ENCODE results near the gene TMEM184A. TPM values are rescaled to one million over a fixed set of nuclear protein-coding genes. Genes with fewer than 3 reads are reported as not detected.

Gene TMEM184A
- total RNA-seq, 2 donors from 2014 or later = 0.28 TPM; not detected in 1

DNA sequence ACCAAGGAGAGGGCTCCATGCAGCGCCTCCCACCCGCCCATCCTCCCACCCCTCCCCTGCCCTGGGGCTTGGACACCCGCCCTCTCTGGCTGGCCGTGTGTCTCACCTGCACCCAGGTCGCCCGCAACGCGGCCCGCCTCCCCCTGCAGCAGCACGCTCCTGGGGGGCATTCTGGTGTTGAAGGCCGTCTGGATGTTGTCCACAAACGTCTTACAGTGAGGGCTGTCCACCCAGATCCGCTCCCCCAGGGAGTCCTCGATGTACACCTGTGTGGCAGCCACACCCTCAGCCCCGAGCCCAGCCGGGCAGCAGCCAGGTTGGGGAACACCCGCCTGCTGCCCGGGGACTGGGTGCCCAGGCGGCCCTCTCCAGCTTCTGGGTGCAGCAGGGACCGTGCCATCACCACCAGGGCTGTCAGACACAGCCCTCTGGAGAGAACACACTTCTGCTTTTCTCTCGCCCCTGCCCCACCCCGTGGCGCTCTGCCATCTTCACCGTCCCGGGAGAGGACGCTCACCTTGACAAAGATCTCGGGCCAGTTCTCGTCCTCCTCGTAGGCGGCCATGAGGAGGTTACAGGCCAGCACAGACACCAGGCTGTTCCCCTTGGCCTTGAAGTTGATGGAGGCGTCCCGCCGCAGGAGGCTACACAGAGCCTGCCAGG, 56.5 kb downstream of the TMEM184A start:
- DNase-seq (ENCODE audit: low spot score) = no peak
- peaks cover 69% of the 10 kb centered on the region for H3K36me3 ChIP-seq
- TF ChIP-seq, protein P1, sequence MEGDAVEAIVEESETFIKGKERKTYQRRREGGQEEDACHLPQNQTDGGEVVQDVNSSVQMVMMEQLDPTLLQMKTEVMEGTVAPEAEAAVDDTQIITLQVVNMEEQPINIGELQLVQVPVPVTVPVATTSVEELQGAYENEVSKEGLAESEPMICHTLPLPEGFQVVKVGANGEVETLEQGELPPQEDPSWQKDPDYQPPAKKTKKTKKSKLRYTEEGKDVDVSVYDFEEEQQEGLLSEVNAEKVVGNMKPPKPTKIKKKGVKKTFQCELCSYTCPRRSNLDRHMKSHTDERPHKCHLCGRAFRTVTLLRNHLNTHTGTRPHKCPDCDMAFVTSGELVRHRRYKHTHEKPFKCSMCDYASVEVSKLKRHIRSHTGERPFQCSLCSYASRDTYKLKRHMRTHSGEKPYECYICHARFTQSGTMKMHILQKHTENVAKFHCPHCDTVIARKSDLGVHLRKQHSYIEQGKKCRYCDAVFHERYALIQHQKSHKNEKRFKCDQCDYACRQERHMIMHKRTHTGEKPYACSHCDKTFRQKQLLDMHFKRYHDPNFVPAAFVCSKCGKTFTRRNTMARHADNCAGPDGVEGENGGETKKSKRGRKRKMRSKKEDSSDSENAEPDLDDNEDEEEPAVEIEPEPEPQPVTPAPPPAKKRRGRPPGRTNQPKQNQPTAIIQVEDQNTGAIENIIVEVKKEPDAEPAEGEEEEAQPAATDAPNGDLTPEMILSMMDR (IDR thresholded peaks at IDR 0.05) = no peak
- no peak overlapping the region for H3K27ac ChIP-seq
- no peaks in the 10 kb centered on the region for H3K9me3 ChIP-seq
- peaks cover 0 to 21% of the 10 kb centered on the region in 2 donors for H3K4me1 ChIP-seq
- no peaks in the 10 kb centered on the region for H3K27me3 ChIP-seq
- no peak overlapping the region for H3K4me3 ChIP-seq

GRCh38 chr7:1498370-1499305, 57.4 kb downstream of the TMEM184A start:
- Histone ChIP-seq H3K27me3 (no peaks in the 10 kb centered on the region), H3K4me1 (peaks cover 0 to 19% of the 10 kb centered on the region in 2 donors), H3K27ac (no peak overlapping the region), H3K9me3 (no peaks in the 10 kb centered on the region), H3K4me3 (no peak overlapping the region), H3K36me3 (peaks cover 77% of the 10 kb centered on the region)
- DNase-seq (ENCODE audit: low spot score) = no peak
- TF ChIP-seq, protein P1 (IDR thresholded peaks at IDR 0.05) = no peak

- H3K36me3 ChIP-seq = peaks cover 80% of the 10 kb centered on the region
- DNase-seq (ENCODE audit: low spot score) = no peak
- no peak overlapping the region for H3K4me3 ChIP-seq
- TF ChIP-seq, protein P1 (IDR thresholded peaks at IDR 0.05) = no peak
- no peak overlapping the region for H3K27ac ChIP-seq
- H3K9me3 ChIP-seq = no peaks in the 10 kb centered on the region
- no peaks in the 10 kb centered on the region for H3K27me3 ChIP-seq
- H3K4me1 ChIP-seq = peaks cover 0 to 7% of the 10 kb centered on the region in 2 donors
Measured at GRCh38 chr7:1497293-1497927, 58.6 kb downstream of the TMEM184A start.

GRCh38 chr7:1496531-1497292, 59.3 kb downstream of the TMEM184A start:
- Histone ChIP-seq H3K4me3 (no peak overlapping the region), H3K36me3 (peaks cover 79% of the 10 kb centered on the region), H3K27ac (no peak overlapping the region), H3K27me3 (no peaks in the 10 kb centered on the region), H3K4me1 (peaks cover 0 to under 1% of the 10 kb centered on the region in 2 donors), H3K9me3 (no peaks in the 10 kb centered on the region)
- TF ChIP-seq, protein P1 (IDR thresholded peaks at IDR 0.05) = no peak
- DNase-seq (ENCODE audit: low spot score) = no peak

DNA sequence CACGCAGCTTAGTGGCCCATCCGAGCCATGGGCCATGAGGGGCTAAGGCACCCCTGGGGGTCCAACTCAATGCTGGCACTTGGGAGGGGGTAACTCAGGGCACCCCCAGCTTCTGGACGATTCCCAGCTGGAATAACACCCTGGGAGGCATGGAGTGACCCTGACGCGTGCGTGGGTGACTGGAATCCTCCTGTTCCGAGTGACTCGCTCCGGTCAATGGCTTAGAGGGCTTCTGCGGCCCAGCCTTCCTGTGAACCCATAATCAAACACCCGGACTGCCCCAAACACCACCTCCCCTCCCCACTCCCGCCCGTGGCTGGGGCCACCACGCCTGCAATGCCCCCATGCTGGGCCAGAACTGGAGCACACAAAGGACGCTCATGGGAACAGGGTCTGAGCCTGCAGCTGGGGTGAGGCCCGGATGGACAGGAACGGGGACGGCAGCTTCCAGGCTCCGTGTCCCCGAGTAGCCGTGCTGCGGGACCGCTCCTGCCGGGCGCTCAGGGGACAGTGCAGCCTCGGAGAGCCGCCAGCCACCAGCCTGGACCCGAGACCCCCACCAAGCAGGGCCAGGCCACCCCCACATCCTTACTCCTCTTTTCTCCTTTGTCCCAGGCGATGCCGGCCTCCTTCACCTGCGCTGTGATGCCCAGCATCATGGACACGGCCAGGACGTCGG, 60.3 kb downstream of the TMEM184A start:
- H3K27ac ChIP-seq = no peak overlapping the region
- no peaks in the 10 kb centered on the region for H3K4me1 ChIP-seq
- DNase-seq (ENCODE audit: low spot score) = no peak
- H3K36me3 ChIP-seq = peaks cover 88% of the 10 kb centered on the region
- H3K9me3 ChIP-seq = no peaks in the 10 kb centered on the region
- TF ChIP-seq, protein P1 (IDR thresholded peaks at IDR 0.05) = no peak
- H3K27me3 ChIP-seq = no peaks in the 10 kb centered on the region
- H3K4me3 ChIP-seq = no peak overlapping the region
